HG02610 (cell line): ENCODE measurements around the gene CCDC88B.
"Not testable (repeated sequence)": the region's sequence is repeated elsewhere in the genome, so short reads cannot be mapped to it uniquely, and the experiment has no call there.

ENCODE experiments used
- ATAC-seq: cut with Tn5 transposase; IDR thresholded peaks from one replicate; pipeline ENCODE4 v1.9.1; 2021; ENCODE audit warnings: mild to moderate bottlenecking, moderate library complexity; ENCODE audit not compliant: unreplicated experiment

The CCDC88B gene

GRCh38 chr11:64321533-64321932, 18.5 kb upstream of the CCDC88B start:
- no peak for ATAC-seq

- no peak for ATAC-seq
Observed at GRCh38 chr11:64322925-64323260, 17.1 kb upstream of the CCDC88B start.

GRCh38 chr11:64323373-64323772, 16.6 kb upstream of the CCDC88B start:
- ATAC-seq: no peak

- ATAC-seq: not testable (repeated sequence)
Observed at GRCh38 chr11:64323984-64324383, 16.0 kb upstream of the CCDC88B start.

GRCh38 chr11:64324692-64325469, 15.1 kb upstream of the CCDC88B start:
- no peak for ATAC-seq

- no peak for ATAC-seq
Observed at GRCh38 chr11:64327375-64327774, 12.6 kb upstream of the CCDC88B start.

- ATAC-seq: no peak
Observed at GRCh38 chr11:64327993-64328392, 12.0 kb upstream of the CCDC88B start.

GRCh38 chr11:64330888-64331287, 9.1 kb upstream of the CCDC88B start:
- no peak for ATAC-seq

GRCh38 chr11:64331569-64332371, 8.2 kb upstream of the CCDC88B start:
- ATAC-seq: peak; percentile 55

GRCh38 chr11:64333556-64333955, 6.4 kb upstream of the CCDC88B start:
- no peak for ATAC-seq

- peak; percentile 84 for ATAC-seq
Observed at GRCh38 chr11:64334764-64335735, 5.0 kb upstream of the CCDC88B start.

- ATAC-seq: no peak
Observed at GRCh38 chr11:64337538-64338249, 2.3 kb upstream of the CCDC88B start.

GRCh38 chr11:64338716-64339115, 1.3 kb upstream of the CCDC88B start:
- ATAC-seq: no peak

- ATAC-seq: no peak
Observed at GRCh38 chr11:64339286-64339685, 718 bp upstream of the CCDC88B start.

GRCh38 chr11:64340671-64341335, 799 bp downstream of the CCDC88B start:
- ATAC-seq: no peak

- no peak for ATAC-seq
Observed at GRCh38 chr11:64341429-64341828, 1.4 kb downstream of the CCDC88B start.

GRCh38 chr11:64341851-64342791, 2.1 kb downstream of the CCDC88B start:
- peak; percentile 44 for ATAC-seq

- no peak for ATAC-seq
Observed at GRCh38 chr11:64342869-64343745, 3.1 kb downstream of the CCDC88B start.
